Measurements from ENCODE around the gene NSF. TPM values are rescaled to one million over a fixed set of nuclear protein-coding genes. Genes with fewer than 3 reads are reported as not detected.
"Not testable (repeated sequence)": the region's sequence is repeated elsewhere in the genome, so short reads cannot be mapped to it uniquely, and the experiment has no call there.

Gene NSF
- total RNA-seq, 2 donors from 2014 or later, result 29.7 to 41.0 TPM

DNA sequence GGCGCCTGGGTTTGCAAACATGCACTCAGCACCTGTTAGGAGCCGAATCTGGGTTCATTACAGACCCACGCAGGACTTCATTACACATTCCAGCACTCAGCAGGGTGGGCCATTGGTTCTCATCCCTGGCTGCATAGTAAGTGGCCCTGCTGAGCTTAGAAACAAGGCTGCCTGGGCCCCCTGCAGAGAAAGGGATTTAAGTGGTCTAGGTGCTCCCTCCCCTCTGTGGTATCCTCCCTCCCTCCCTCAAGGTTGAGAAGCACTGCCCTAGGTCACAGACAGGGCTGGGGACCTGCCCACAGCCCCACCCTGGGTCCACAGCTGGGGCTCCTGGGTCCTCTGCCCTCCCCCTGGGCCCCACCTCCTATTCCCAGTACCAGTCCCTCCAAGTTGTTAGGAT, 199.7 kb downstream of the NSF start:
- Histone ChIP-seq H3K36me3 (ENCODE audit: control insufficient read depth, insufficient read depth, low read length) (no peaks in the 10 kb centered on the region), H3K27ac (ENCODE audit: low read depth, low read length) (no peak overlapping the region), H3K27me3 (ENCODE audit: control insufficient read depth, insufficient read depth, low read length, poor library complexity, severe bottlenecking) (no peaks in the 10 kb centered on the region), H3K9ac (ENCODE audit: extremely low read depth, low read length, poor library complexity, severe bottlenecking) (no peak overlapping the region), H3K9me3 (ENCODE audit: control insufficient read depth, low read length) (no peaks in the 10 kb centered on the region), H3K4me3 (ENCODE audit: low read length) (no peak overlapping the region), H3K4me1 (ENCODE audit: control insufficient read depth, insufficient read depth, low read length) (peaks cover 11% of the 10 kb centered on the region)
- H3K4me3 Mint-ChIP-seq, result no peak overlapping the region
- peaks cover 46% of the 10 kb centered on the region for H3K4me1 Mint-ChIP-seq
- peaks cover 14% of the 10 kb centered on the region for H3K9me3 Mint-ChIP-seq
- 78 to 80% methylated on average over 3 of the region's 3 CpGs for WGBS, 2 experiments (ENCODE audit: insufficient coverage in 1 of 2, insufficient read length in 1 of 2)
- H3K27ac Mint-ChIP-seq, result peak overlapping the region; percentile 37
- DNase-seq, result peak; percentile 74
- peaks cover 2% of the 10 kb centered on the region for H3K27me3 Mint-ChIP-seq (ENCODE audit: insufficient read depth)
- peaks cover 4% of the 10 kb centered on the region for H3K36me3 Mint-ChIP-seq (ENCODE audit: low read depth)
- TF ChIP-seq, protein P1, sequence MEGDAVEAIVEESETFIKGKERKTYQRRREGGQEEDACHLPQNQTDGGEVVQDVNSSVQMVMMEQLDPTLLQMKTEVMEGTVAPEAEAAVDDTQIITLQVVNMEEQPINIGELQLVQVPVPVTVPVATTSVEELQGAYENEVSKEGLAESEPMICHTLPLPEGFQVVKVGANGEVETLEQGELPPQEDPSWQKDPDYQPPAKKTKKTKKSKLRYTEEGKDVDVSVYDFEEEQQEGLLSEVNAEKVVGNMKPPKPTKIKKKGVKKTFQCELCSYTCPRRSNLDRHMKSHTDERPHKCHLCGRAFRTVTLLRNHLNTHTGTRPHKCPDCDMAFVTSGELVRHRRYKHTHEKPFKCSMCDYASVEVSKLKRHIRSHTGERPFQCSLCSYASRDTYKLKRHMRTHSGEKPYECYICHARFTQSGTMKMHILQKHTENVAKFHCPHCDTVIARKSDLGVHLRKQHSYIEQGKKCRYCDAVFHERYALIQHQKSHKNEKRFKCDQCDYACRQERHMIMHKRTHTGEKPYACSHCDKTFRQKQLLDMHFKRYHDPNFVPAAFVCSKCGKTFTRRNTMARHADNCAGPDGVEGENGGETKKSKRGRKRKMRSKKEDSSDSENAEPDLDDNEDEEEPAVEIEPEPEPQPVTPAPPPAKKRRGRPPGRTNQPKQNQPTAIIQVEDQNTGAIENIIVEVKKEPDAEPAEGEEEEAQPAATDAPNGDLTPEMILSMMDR (conservative IDR thresholded peaks at IDR 0.05), result no peak

GRCh38 chr17:46791531-46791930, 201.1 kb downstream of the NSF start:
- Mint-ChIP-seq H3K36me3 (ENCODE audit: low read depth) (peaks cover 4% of the 10 kb centered on the region), H3K4me3 (no peak overlapping the region), H3K4me1 (peaks cover 41% of the 10 kb centered on the region), H3K27me3 (ENCODE audit: insufficient read depth) (peaks cover 2% of the 10 kb centered on the region), H3K9me3 (peaks cover 14% of the 10 kb centered on the region), H3K27ac (no peak overlapping the region)
- 94 to 95% methylated on average over 5 of the region's 5 CpGs for WGBS, 2 experiments (ENCODE audit: insufficient coverage in 1 of 2, insufficient read length in 1 of 2)
- Histone ChIP-seq H3K27ac (ENCODE audit: low read depth, low read length) (no peak overlapping the region), H3K4me3 (ENCODE audit: low read length) (no peak overlapping the region), H3K4me1 (ENCODE audit: control insufficient read depth, insufficient read depth, low read length) (peaks cover 2% of the 10 kb centered on the region), H3K36me3 (ENCODE audit: control insufficient read depth, insufficient read depth, low read length) (no peaks in the 10 kb centered on the region), H3K27me3 (ENCODE audit: control insufficient read depth, insufficient read depth, low read length, poor library complexity, severe bottlenecking) (no peaks in the 10 kb centered on the region), H3K9ac (ENCODE audit: extremely low read depth, low read length, poor library complexity, severe bottlenecking) (no peak overlapping the region), H3K9me3 (ENCODE audit: control insufficient read depth, low read length) (no peaks in the 10 kb centered on the region)
- no peak for DNase-seq
- TF ChIP-seq, protein P1 (conservative IDR thresholded peaks at IDR 0.05), result no peak

DNA sequence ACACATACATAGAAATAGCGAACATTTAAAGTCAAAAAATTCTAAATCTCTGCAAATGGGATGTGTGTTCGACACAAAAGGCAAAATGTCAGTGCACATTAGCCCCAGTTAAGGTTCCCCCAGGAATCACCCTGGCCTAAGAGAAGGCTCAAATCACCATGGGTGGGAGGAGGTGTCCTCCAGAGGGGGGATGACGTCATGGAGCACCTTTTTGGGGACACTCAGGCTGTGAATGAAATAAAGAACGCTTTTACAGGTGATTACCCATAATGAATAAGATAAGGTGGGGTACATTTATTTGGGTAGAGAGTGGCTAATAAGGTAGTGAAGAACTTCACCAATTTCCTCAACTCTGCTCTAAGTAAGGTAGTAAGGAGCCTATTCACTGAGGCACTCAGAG, 201.6 kb downstream of the NSF start:
- no peak for DNase-seq
- Mint-ChIP-seq H3K4me3 (no peak overlapping the region), H3K27me3 (ENCODE audit: insufficient read depth) (peaks cover 2% of the 10 kb centered on the region), H3K4me1 (peaks cover 40% of the 10 kb centered on the region), H3K36me3 (ENCODE audit: low read depth) (peaks cover 4% of the 10 kb centered on the region), H3K9me3 (peaks cover 14% of the 10 kb centered on the region), H3K27ac (no peak overlapping the region)
- Histone ChIP-seq H3K36me3 (ENCODE audit: control insufficient read depth, insufficient read depth, low read length) (no peaks in the 10 kb centered on the region), H3K27ac (ENCODE audit: low read depth, low read length) (no peak overlapping the region), H3K4me1 (ENCODE audit: control insufficient read depth, insufficient read depth, low read length) (no peaks in the 10 kb centered on the region), H3K4me3 (ENCODE audit: low read length) (no peak overlapping the region), H3K27me3 (ENCODE audit: control insufficient read depth, insufficient read depth, low read length, poor library complexity, severe bottlenecking) (no peaks in the 10 kb centered on the region), H3K9me3 (ENCODE audit: control insufficient read depth, low read length) (no peaks in the 10 kb centered on the region), H3K9ac (ENCODE audit: extremely low read depth, low read length, poor library complexity, severe bottlenecking) (no peak overlapping the region)
- TF ChIP-seq, protein P1 (conservative IDR thresholded peaks at IDR 0.05), result no peak
- 89% methylated on average over 4 of the region's 4 CpGs for WGBS, 2 experiments (ENCODE audit: insufficient coverage in 1 of 2, insufficient read length in 1 of 2)

- peaks cover 42% of the 10 kb centered on the region for H3K4me1 Mint-ChIP-seq
- H3K27ac ChIP-seq (ENCODE audit: low read depth, low read length); H3K4me3 Mint-ChIP-seq; H3K9ac ChIP-seq (ENCODE audit: extremely low read depth, low read length, poor library complexity, severe bottlenecking); DNase-seq; H3K4me3 ChIP-seq (ENCODE audit: low read length); H3K27me3 Mint-ChIP-seq (ENCODE audit: insufficient read depth); H3K27ac Mint-ChIP-seq; H3K9me3 ChIP-seq (ENCODE audit: control insufficient read depth, low read length); H3K27me3 ChIP-seq (ENCODE audit: control insufficient read depth, insufficient read depth, low read length, poor library complexity, severe bottlenecking); H3K36me3 ChIP-seq (ENCODE audit: control insufficient read depth, insufficient read depth, low read length); H3K36me3 Mint-ChIP-seq (ENCODE audit: low read depth); H3K4me1 ChIP-seq (ENCODE audit: control insufficient read depth, insufficient read depth, low read length): not testable (repeated sequence)
- H3K9me3 Mint-ChIP-seq, result peaks cover 14% of the 10 kb centered on the region
- 96 to 100% methylated on average over 4 to 6 of the region's 6 CpGs for WGBS, 2 experiments (ENCODE audit: insufficient coverage in 1 of 2, insufficient read length in 1 of 2)
Observed at GRCh38 chr17:46793023-46793422, 202.6 kb downstream of the NSF start.

Measured in endodermal cell (in vitro differentiated cells).